Lower leg skin (tissue), 3 donors: ENCODE data around the gene ERG.

ENCODE experiments used
- POLR2A ChIP-seq, 2 donors: fragments of 450-650 bp; IDR thresholded peaks; one replicate each; pipeline ENCODE4 v1.6.1; 2016 to 2017; ENCODE audit warnings: antibody characterized with exemption in 2 of 2, mild to moderate bottlenecking in 1 of 2, moderate library complexity in 1 of 2
- TF ChIP-seq, protein P1 (sequence below), 3 donors: fragments of 450-650 bp; IDR thresholded peaks; one replicate each; pipeline ENCODE4 v1.5.1; 2016; ENCODE audit warnings: antibody characterized with exemption in 3 of 3, mild to moderate bottlenecking in 3 of 3, moderate library complexity in 2 of 3

- TF ChIP-seq POLR2A (IDR thresholded peaks at IDR 0.05): no peak
- TF ChIP-seq, protein P1, sequence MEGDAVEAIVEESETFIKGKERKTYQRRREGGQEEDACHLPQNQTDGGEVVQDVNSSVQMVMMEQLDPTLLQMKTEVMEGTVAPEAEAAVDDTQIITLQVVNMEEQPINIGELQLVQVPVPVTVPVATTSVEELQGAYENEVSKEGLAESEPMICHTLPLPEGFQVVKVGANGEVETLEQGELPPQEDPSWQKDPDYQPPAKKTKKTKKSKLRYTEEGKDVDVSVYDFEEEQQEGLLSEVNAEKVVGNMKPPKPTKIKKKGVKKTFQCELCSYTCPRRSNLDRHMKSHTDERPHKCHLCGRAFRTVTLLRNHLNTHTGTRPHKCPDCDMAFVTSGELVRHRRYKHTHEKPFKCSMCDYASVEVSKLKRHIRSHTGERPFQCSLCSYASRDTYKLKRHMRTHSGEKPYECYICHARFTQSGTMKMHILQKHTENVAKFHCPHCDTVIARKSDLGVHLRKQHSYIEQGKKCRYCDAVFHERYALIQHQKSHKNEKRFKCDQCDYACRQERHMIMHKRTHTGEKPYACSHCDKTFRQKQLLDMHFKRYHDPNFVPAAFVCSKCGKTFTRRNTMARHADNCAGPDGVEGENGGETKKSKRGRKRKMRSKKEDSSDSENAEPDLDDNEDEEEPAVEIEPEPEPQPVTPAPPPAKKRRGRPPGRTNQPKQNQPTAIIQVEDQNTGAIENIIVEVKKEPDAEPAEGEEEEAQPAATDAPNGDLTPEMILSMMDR (IDR thresholded peaks at IDR 0.05): no peak
Observed at GRCh38 chr21:38467374-38467773, 30.9 kb downstream of the ERG start.
